PC-3 (cell line): Measurements from ENCODE around the gene CDHR3. TPM values are rescaled to one million over a fixed set of nuclear protein-coding genes. Genes with fewer than 3 reads are reported as not detected.

Experiments
- ATAC-seq: fragments of 200-7000 bp; cut with Tn5 transposase; 2 replicates; pipeline ENCODE4 v1.9.1; 2020; ENCODE audit warnings: mild to moderate bottlenecking, moderate library complexity
- BruUV-seq: library from RNA; stranded (reverse); fragments of 400-500 nt; replicated peaks from 2 replicates; lab custom pipeline; 2021; lab: Mats Ljungman, UMichigan
- CTCF ChIA-PET: fragments of 300-600 bp; sonication (Branson Sonifier 250); formaldehyde crosslinking; loops from one replicate; lab custom pipeline; 2022; ENCODE audit warnings: antibody characterized with exemption; lab: Charles Lee
- POLR2A ChIA-PET: fragments of 300-600 bp; sonication (Branson Sonifier 250); formaldehyde crosslinking; loops from one replicate; lab custom pipeline; 2022; ENCODE audit warnings: antibody characterized with exemption; ENCODE audit not compliant: unreplicated experiment; lab: Charles Lee
- DNase-seq: peaks from one replicate; pipeline ENCODE4 v3.0.0-alpha.2; 2015
- H2AFZ ChIP-seq: fragments of 300-600 bp; sonication (generic); 2 replicates; pipeline ENCODE4 v1.6.0; 2016; ENCODE audit warnings: antibody characterized with exemption, low read length
- H3F3A ChIP-seq: fragments of 300-600 bp; sonication (generic); one replicate; pipeline ENCODE4 v1.6.0; 2017; ENCODE audit warnings: antibody characterized with exemption, low read length, control low read depth, mild to moderate bottlenecking; ENCODE audit not compliant: unreplicated experiment
- H3K27ac ChIP-seq: fragments of 300-600 bp; sonication (generic); 2 replicates; pipeline ENCODE4 v1.5.1; 2016; ENCODE audit warnings: mild to moderate bottlenecking, low read length
- H3K27me3 ChIP-seq: fragments of 300-600 bp; sonication (generic); 2 replicates; pipeline ENCODE4 v1.6.1; 2016; ENCODE audit warnings: low read length, mixed read lengths
- H3K36me3 ChIP-seq: fragments of 300-600 bp; sonication (generic); 2 replicates; pipeline ENCODE4 v1.6.1; 2016; ENCODE audit warnings: low read depth, mixed run types, low read length, mixed read lengths
- H3K4me1 ChIP-seq: fragments of 300-600 bp; sonication (generic); 2 replicates; pipeline ENCODE4 v1.5.1; 2016; ENCODE audit warnings: low read length; ENCODE audit not compliant: insufficient read depth
- H3K4me2 ChIP-seq: fragments of 300-600 bp; sonication (generic); 2 replicates; pipeline ENCODE4 v1.6.0; 2016; ENCODE audit warnings: low read length
- H3K4me3 ChIP-seq: fragments of 300-600 bp; sonication (generic); 2 replicates; pipeline ENCODE4 v1.5.1; 2016; ENCODE audit warnings: mild to moderate bottlenecking, low read length, mixed read lengths
- H3K79me2 ChIP-seq: fragments of 300-600 bp; sonication (generic); 2 replicates; pipeline ENCODE4 v1.6.1; 2017; ENCODE audit warnings: low read length, mixed read lengths
- H3K9ac ChIP-seq: fragments of 300-600 bp; sonication (generic); 2 replicates; pipeline ENCODE4 v1.6.0; 2016; ENCODE audit warnings: mild to moderate bottlenecking, low read length
- H3K9me2 ChIP-seq: fragments of 300-600 bp; sonication (generic); replicated peaks from 2 replicates; pipeline ENCODE4 v1.6.1; 2016; ENCODE audit warnings: mixed run types, low read length, mixed read lengths
- H3K9me3 ChIP-seq: fragments of 300-600 bp; sonication (generic); 2 replicates; pipeline ENCODE4 v1.6.1; 2016; ENCODE audit warnings: low read length, mixed read lengths
- H4K20me1 ChIP-seq: fragments of 300-600 bp; sonication (generic); 2 replicates; pipeline ENCODE4 v1.6.1; 2016; ENCODE audit warnings: low read length, mixed read lengths
- CTCF ChIP-seq: fragments of 300-600 bp; sonication (generic); conservative IDR thresholded peaks from 2 replicates; pipeline ENCODE4 v1.5.1; 2017; ENCODE audit warnings: antibody characterized with exemption, low read depth, mild to moderate bottlenecking, low read length
- EZH2 ChIP-seq: fragments of 300-600 bp; sonication (generic); IDR thresholded peaks from one replicate; pipeline ENCODE4 v1.6.1; 2017; ENCODE audit warnings: antibody characterized with exemption, mild to moderate bottlenecking, low read length; ENCODE audit not compliant: unreplicated experiment
- EZH2phosphoT487 ChIP-seq: fragments of 300-600 bp; sonication (generic); IDR thresholded peaks from 2 replicates; pipeline ENCODE4 v1.6.1; 2018; ENCODE audit warnings: mild to moderate bottlenecking, antibody characterized with exemption, low read length, borderline replicate concordance
- intact Hi-C: fragments of 100-400 bp; cut with micrococcal nuclease; formaldehyde crosslinking; loops from 2 replicates; pipeline ENCODE4 v1.9.0; 2023
- total RNA-seq: library from RNA; depleted of rRNA; stranded (reverse); fragments of >200 nt; gene quantifications from 2 replicates; pipeline ENCODE4 v1.2.3, GENCODE V29; 2014

The CDHR3 gene
- total RNA-seq, 1 experiment from 2014 or later, result 9.8 TPM

- Histone ChIP-seq H3K27ac (no peak overlapping the region), H3K9ac (no peak overlapping the region), H3K4me1 (no peaks in the 10 kb centered on the region), H3F3A (no peaks in the 10 kb centered on the region), H3K36me3 (no peaks in the 10 kb centered on the region), H3K9me2 (no peaks in the 10 kb centered on the region), H3K9me3 (no peaks in the 10 kb centered on the region), H3K4me3 (no peak overlapping the region), H2AFZ (no peak overlapping the region), H4K20me1 (no peaks in the 10 kb centered on the region), H3K27me3 (no peaks in the 10 kb centered on the region), H3K4me2 (no peak overlapping the region), H3K79me2 (no peaks in the 10 kb centered on the region)
- ChIA-PET CTCF (no interaction called here), POLR2A (no interaction called here)
- no TSS peak for BruUV-seq
- ATAC-seq, result no peak
- intact Hi-C loops, result no loop called here
- no peak for TF ChIP-seq EZH2phosphoT487
- TF ChIP-seq EZH2, result no peak
- TF ChIP-seq CTCF, result no peak
- no peak for DNase-seq
Measured at GRCh38 chr7:106035568-106035967, 72.5 kb downstream of the CDHR3 start.

- Histone ChIP-seq H2AFZ (no peak overlapping the region), H3K79me2 (no peaks in the 10 kb centered on the region), H4K20me1 (no peaks in the 10 kb centered on the region), H3K27ac (no peak overlapping the region), H3K9me3 (no peaks in the 10 kb centered on the region), H3K9me2 (no peaks in the 10 kb centered on the region), H3K9ac (no peak overlapping the region), H3K4me3 (no peak overlapping the region), H3F3A (no peaks in the 10 kb centered on the region), H3K4me2 (no peak overlapping the region), H3K27me3 (no peaks in the 10 kb centered on the region), H3K4me1 (no peaks in the 10 kb centered on the region), H3K36me3 (no peaks in the 10 kb centered on the region)
- no TSS peak for BruUV-seq
- POLR2A ChIA-PET, result no interaction called here
- CTCF ChIA-PET, result interaction anchor here (0.6 kb wide), 1 partner anchor 81 kb away, joined by 3 read pairs; no protein-coding TSS in a partner anchor
- ATAC-seq, result no peak
- TF ChIP-seq EZH2, result no peak
- TF ChIP-seq CTCF, result no peak
- no peak for TF ChIP-seq EZH2phosphoT487
- intact Hi-C loops, result no loop called here
- no peak for DNase-seq
Measured at GRCh38 chr7:106036004-106036403, 72.9 kb downstream of the CDHR3 start.

- intact Hi-C loops, result no loop called here
- no peaks in the 10 kb centered on the region for H4K20me1 ChIP-seq
- TF ChIP-seq EZH2, result no peak
- no peak for TF ChIP-seq EZH2phosphoT487
- TF ChIP-seq CTCF, result no peak
- H3K4me1 ChIP-seq, result peaks cover 4% of the 10 kb centered on the region
- H3K9me2 ChIP-seq, result no peaks in the 10 kb centered on the region
- ChIA-PET CTCF (interaction anchor here (1.0 kb wide), 1 partner anchor 268 kb away, joined by 3 read pairs; no protein-coding TSS in a partner anchor), POLR2A (no interaction called here)
- BruUV-seq, result no TSS peak
- no peak overlapping the region for H3K9ac ChIP-seq
- no peak overlapping the region for H3K4me3 ChIP-seq
- no peak overlapping the region for H2AFZ ChIP-seq
- no peaks in the 10 kb centered on the region for H3K27me3 ChIP-seq
- no peak overlapping the region for H3K4me2 ChIP-seq
- no peak for ATAC-seq
- H3K36me3 ChIP-seq, result no peaks in the 10 kb centered on the region
- H3K9me3 ChIP-seq, result no peaks in the 10 kb centered on the region
- no peaks in the 10 kb centered on the region for H3F3A ChIP-seq
- H3K27ac ChIP-seq, result no peak overlapping the region
- no peak for DNase-seq
- no peaks in the 10 kb centered on the region for H3K79me2 ChIP-seq
Measured at GRCh38 chr7:106037489-106038176, 74.6 kb downstream of the CDHR3 start.
